Stimulated activated CD4-positive, alpha-beta T cell treated with anti-CD3 and anti-CD28 coated beads, Interleukin-1b, Interleukin-23, amount 100 ng/mL, for 48 hours (primary cell): ENCODE data around the gene ZNG1A.
"Not testable (repeated sequence)": the region's sequence is repeated elsewhere in the genome, so short reads cannot be mapped to it uniquely, and the experiment has no call there.

Source experiments
- DNase-seq: peaks from one replicate; pipeline ENCODE4 v3.0.0-alpha.2; 2020

ZNG1A gene

GRCh38 chr9:178970-179383 lies at the start of gene ZNG1A:
TSS of gene ZNG1A (minus strand) at chr9:179056. CDS start at chr9:178969, 87 bp downstream.
- DNase-seq, result peak; percentile 81

GRCh38 chr9:227860-228259 lies 49.0 kb upstream of the ZNG1A start:
- DNase-seq, result no peak

- no peak for DNase-seq
Measured at GRCh38 chr9:224582-225520, 46.0 kb upstream of the ZNG1A start.

- no peak for DNase-seq
Measured at GRCh38 chr9:224026-224425, 45.2 kb upstream of the ZNG1A start.

DNA sequence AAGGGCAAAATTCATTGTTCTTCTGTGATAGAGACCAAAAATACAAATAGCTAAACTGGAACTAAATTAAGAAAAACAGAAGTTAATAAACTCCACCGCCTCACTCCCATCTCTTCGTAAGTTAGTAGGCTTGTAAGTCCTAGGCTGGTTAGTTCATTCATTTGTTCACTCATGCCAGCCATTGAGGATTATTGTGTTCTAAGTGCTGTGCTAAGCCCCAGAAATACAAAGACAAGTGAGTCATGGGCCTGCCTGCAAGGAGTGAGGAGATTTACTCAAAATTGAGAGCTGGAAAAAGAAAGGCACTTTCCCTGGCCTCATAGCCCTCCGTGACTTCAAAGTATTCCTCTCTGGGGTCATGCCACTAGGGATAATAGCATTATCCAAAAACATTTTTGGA lies 44.3 kb upstream of the ZNG1A start:
- DNase-seq, result no peak

DNA sequence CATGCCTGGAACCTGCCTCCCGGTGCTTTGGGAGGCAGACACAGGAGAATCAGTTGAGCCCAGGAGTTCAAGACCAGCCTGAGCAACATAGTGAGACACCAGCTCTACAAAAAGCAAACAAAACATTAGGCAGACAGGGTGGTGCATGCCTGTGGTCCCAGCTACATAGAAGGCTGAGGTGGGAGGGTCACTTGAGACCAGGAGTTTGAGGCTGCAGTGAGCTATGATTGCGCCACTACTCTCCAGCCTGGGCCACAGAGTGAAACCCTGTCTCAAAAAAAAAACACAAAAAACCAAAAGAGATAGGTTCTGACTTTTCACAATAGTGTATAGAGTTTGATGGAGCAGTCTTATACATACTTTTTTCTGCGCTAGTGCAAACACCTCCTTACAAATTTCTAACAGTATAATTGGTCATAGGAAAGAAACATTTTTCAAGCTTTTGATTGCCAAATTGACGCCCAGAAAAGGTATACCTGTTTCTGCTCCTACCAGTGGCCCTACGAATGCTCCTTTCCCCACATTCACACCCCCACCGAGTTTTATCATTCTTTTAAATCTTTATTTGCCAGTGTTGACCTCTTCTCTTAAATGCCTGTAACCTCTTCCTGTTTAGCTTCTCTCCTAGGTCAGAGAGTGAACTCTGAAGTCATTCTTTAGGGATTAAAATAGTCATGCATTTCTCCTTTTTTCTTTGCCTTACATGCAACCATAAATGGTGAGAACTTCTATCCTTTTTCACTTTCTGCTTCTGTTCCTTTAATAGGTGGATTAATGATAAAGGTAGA lies 43.3 kb upstream of the ZNG1A start:
- DNase-seq, result no peak

DNA sequence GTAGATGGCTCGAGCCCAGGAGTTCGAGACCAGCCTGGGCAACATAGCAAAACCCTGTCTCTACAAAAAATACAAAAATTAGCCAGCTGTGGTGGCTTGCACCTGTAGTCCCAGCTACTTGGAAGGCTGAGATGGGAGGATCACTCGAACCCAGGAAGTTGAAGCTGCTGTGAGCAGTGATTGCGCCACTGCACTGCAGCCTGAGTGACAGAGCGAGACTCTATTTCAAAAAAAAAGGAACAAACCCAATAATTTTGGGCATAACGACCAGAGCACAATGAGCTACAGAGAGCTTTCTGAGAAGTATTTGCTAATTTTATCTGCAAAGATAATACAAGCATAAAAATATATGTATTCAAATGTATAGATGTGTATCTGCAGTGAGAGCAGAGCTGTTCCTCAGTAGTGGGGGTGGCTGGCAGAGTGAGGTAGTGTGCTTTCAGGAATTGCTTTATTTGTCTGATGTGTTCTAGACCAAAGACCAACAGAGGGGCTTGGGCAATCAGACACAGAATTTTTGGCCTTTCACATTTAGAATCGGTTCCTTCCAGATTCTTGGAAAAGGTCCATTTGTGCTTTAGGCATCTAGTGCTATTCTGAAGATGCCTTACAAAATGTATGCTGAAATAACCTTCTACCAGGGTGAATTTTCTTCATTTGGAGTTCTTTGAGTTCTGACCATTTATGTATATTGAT lies 41.0 kb upstream of the ZNG1A start:
- no peak for DNase-seq

DNA sequence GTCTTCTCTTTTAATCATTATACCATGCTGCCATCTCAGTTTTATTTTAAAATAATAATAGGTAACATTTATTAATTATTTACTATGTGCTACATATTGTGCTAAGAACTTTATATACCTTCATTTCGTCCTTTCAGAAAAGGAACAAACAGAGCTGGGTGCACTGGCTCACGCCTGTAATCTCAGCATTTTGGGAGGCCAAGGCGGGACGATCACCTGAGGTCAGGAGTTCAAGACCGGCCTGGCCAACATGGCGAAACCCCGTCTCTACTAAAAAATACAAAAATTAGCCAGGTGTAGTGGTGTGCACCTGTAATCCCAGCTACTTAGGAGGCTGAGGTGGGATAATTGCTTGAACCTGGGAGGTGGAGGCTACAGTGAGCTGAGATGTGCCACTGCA lies 40.2 kb upstream of the ZNG1A start:
- DNase-seq, result not testable (repeated sequence)

- DNase-seq, result no peak
Measured at GRCh38 chr9:217950-218349, 39.1 kb upstream of the ZNG1A start.

DNA sequence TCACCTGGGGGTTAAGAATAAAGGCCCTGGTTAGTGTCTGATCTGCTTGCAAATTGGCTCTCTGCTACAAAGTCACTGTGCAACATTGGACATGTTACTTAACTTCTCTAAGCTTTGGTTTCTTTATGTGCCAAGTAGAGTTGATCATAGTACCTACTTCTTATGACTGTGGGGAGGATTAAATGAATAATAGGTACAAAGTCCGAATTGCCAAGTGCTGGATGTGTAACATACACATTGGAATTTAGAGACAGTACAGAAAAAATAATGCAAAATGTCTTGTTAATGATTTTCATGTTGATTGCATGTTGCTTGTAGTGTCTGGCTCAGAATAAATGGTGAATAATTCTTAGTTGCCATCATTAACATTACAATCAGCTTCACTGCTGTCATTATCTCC lies 38.0 kb upstream of the ZNG1A start:
- no peak for DNase-seq

DNA sequence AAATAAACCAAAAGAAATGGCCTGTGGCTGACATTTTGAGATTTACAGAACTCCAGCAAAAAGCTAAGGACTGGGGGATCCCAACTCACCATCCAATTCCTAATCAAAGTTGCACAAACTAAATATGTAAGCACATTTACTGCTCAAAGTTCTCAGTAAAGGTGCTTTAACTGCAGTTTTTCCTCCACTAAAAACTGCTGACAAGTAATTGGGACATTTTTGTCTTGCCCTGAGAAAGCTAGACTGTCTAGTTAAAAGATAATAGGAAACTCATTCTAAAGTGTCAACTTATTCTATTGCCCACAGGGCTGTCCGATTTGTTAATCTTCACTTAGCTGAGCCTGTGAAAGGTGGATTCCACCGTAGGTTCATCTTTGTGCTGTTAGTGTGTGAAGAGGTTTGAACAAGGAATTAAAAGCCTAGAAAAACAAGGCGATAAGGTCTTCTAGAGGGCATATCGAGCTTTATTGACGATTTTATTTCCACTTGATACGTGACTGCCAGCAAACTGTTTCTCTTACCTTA lies 36.8 kb upstream of the ZNG1A start:
- no peak for DNase-seq

DNA sequence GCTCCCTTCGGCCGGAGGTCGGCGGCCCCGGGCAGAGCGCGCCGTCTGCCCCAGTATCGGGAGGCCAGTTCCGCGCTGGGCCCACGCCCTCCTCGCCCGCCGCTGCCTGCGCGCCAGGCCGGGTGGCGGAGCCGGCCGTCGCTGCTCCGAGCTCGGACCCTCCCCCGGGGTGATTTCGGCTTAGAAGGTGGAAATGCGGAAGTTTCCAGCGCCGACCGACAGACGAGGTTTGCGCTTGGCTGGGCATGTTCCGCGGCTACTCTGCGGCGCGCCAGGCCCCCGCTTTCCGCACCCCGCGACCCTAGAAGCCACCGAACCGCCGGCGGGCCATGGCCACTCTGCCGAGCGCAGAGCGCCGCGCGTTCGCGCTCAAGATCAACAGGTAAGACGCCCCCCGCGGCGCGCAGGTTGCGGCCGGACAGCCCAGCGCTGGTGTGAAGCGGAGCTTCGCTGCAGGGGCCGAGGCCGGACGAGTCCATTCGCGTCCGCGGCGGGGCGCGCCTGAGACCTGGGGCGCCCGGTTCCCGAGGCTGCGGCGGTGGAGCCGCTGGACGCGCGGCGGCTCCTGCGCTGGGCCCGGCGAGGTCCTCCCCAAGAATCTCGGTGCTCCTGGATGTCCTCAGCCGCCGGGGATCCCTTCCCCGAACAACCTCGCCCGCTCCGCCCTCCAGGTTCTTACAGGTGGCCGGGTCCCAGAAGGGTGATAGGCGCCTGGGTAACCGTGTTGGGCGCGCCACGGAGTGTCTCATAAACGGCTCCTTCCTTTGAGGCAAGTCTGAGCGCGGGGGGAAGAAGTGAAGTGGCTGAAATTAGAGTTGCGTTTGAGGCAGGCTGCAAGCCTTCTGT lies 36.0 kb upstream of the ZNG1A start, which contains the start of gene DOCK8:
Gene DOCK8, plus strand, starts transcription at position 218 of the 846 bp plus-strand sequence. Its CDS starts 112 bp downstream, at position 330.
- DNase-seq, result peak; percentile 47

- no peak for DNase-seq
Measured at GRCh38 chr9:214351-214647, 35.4 kb upstream of the ZNG1A start.

DNA sequence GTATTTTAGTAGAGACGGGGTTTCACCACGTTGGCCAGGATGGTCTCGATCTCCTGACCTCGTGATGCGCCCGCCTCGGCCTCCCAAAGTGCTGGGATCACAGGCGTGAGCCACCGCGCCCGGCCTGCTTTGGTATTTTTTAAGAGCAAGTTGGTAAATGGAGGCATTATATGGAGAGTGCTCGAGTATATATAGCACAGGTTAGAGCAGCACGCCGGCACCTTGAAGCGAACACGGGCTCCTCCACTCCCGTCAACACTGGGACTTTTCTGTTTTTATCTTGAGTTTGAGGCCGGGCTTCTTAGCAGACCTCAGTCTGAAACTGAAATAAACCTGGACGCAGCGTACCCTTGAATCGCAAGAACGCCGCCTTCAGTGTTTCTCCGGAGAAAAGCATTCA lies 35.0 kb upstream of the ZNG1A start:
- DNase-seq, result not testable (repeated sequence)

- no peak for DNase-seq
Measured at GRCh38 chr9:212297-212696, 33.4 kb upstream of the ZNG1A start.

DNA sequence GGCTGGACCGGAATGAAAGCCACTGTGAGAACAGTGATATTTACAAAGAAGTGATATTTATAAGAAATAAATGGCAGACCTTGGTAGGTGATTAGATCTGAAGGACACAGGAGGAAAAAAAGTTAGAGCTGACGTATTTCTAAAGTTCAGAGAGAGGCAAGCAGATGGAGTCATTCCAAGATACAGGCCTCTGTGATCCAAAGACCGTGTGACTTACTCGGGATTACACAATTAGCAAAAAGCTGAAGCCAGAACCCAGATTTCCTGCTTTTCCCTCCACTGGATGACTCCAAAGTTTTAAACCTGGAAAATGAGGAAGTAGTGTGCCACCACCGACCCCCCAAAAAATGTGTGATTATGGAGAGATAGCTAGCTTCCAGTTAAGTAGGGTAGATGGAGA lies 32.7 kb upstream of the ZNG1A start:
- no peak for DNase-seq

DNA sequence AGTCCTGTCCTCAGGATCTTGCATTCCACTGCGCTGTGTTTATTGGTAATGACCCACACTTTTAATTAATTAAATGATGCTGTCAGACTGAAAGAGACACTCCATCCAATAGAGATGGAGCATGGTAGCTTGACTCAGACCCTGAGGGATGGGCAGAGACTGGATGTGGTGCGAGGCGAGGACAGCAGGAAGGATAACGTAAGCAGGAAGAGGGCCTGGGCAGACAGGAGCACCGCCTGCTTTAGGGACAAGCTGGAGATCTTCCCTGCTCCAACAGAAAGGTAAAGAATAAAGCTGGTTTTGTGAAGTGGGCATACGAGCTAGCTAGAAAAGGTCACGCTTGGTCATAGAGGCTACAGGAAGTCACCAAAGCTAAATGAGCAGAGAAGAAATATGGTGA lies 32.2 kb upstream of the ZNG1A start:
- no peak for DNase-seq

DNA sequence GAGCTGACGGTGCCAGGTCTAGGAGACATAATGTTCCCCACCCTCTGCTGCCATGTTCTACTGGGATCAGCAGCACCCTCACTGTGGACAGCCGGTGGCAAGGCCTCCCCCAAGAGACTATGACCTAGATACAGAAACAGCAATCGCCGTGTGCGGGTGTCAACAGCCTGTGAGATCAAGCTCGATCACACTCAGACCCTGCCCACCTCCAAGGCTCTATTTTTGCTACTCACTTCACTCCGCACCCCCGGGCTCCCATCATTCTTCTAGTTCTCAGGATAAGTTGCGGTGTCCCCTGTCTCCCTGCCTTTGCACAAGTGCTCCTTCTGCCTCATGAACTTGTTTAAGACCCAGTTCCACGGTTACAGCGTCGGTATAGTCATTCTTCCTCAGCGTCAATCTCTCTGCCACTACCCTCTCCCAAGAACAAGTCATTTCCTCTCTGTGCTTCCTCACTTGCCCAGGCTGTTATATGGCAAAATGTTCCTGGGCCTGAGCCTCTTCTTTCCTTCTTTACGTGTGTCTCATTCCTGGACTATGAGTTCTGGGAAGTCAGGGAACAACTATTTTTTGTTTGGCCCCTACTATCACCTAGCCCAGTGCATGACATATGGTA lies 30.4 kb upstream of the ZNG1A start:
- no peak for DNase-seq

DNA sequence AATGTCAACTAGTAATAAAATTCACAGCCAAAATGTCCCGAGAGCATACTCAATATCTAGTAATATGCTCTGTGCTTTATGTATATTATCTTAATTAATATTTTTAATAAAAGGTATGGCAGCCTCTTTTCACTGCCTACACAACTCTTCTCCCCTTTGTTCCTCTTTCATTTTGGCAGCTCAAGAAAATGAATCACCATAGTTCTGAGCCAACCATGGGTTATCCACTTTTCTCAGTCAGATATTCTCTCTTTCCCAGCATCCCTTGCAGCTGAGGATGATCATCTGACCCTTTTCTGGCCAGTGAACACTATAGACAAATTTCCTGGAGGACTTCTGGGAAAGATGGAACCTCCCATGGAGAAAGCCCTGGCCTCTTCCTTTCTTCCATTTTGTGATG lies 27.6 kb upstream of the ZNG1A start:
- DNase-seq, result no peak

DNA sequence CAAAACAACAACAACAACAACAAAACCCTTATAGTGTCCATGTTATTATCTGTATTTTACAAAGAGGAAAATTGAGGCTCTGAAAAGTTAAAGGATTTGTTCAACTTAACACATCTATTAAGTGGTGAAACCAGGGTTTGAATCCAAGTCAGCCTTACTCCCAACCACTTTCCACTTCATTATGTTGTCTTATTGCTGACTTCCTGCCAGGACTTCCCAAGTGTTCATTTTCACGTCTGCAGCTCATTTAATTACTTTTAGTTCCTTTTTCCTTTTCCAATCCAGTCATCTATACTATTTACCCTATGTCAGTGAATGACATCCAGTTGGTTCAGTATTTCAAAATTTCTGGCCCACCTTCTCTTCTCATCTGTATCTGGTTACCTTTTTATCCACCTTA lies 20.7 kb upstream of the ZNG1A start:
- not testable (repeated sequence) for DNase-seq

DNA sequence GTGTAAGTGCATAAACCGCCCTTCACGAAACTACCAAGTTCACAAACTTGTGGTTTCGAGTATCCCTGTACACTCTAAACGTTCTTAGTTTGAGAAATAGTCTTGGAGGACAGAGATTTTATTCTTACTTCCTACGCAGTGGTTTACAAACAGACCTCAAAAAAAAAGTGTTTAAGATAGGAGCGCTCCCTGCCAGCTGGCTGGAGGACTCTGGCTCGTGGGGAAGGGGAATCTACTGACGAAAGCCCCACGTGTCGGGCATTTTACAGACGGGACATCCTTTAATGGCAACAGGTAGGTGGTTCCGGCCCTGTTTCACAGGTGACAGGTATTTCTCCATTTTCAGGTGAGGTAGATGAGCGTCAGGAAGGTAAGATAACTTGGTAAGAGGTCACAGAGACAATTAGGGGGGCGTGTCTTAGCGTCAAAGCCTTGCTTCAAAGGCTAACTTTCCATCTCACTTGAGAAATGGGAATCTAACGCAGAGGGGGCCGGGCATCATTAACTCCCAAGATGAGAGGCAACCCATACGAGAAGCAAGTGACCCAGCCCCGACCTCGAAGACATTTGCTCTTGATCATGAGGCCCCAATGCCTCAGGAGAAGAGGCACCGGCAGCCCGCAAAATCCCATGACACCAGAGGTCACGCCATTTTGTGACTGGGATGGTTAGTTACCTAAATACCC lies 573 bp downstream of the ZNG1A start:
- DNase-seq, result not testable (repeated sequence)
